Esophagus squamous epithelium (tissue), 5 donors: ENCODE measurements around the gene PTPRT. TPM values are rescaled to one million over a fixed set of nuclear protein-coding genes. Genes with fewer than 3 reads are reported as not detected.
A peak's percentile ranks its signal among the peaks of the same experiment; 100 is the strongest.

ENCODE experiments used
- DNase-seq: peaks from one replicate; lab custom pipeline; 2025; lab: John Stamatoyannopoulos, UW
- H3K27ac ChIP-seq, 4 donors: fragments of 200-600 bp; sonication (generic); one replicate each; pipeline ENCODE4 v1.5.1; 2016 to 2019; ENCODE audit warnings: mild to moderate bottlenecking in 1 of 4
- H3K27me3 ChIP-seq, 4 donors: fragments of 200-600 bp; sonication (generic); 1 replicate in 3 of 4; 2 replicates in 1 of 4; pipeline versions ENCODE4 v1.5.1 to v1.6.0; 2017 to 2021; ENCODE audit warnings: antibody characterized with exemption in 1 of 4
- H3K36me3 ChIP-seq, 3 donors: fragments of 200-600 bp; sonication (generic); one replicate each; pipeline ENCODE4 v1.5.1; 2016 to 2019
- H3K4me1 ChIP-seq, 3 donors: fragments of 200-600 bp; sonication (generic); one replicate each; pipeline ENCODE4 v1.5.1; 2017 to 2019
- H3K4me3 ChIP-seq, 4 donors: fragments of 200-600 bp; sonication (generic); 1 replicate in 3 of 4; 2 replicates in 1 of 4; pipeline ENCODE4 v1.5.1; 2016 to 2019; ENCODE audit warnings: mild to moderate bottlenecking in 2 of 4, moderate library complexity in 1 of 4
- H3K9me3 ChIP-seq, 3 donors: fragments of 200-600 bp; sonication (generic); one replicate each; pipeline ENCODE4 v1.5.1; 2016 to 2019
- POLR2A ChIP-seq, 4 donors: fragments of 450-650 bp; IDR thresholded peaks; one replicate each; pipeline ENCODE4 v1.6.1; 2017; ENCODE audit warnings: antibody characterized with exemption in 4 of 4, mild to moderate bottlenecking in 4 of 4, moderate library complexity in 3 of 4
- WGBS, 2 donors: methylation state at CpG; one replicate each; pipeline ENCODE4 v1.1.5; 2018; 5-methylcytosine and 5-hydroxymethylcytosine counted together
- intact Hi-C: fragments of 100-400 bp; cut with DNase I; formaldehyde crosslinking; loops from one replicate; pipeline ENCODE4 v1.15.0; 2022
- total RNA-seq, 4 donors: library from RNA; depleted of rRNA; stranded (reverse); fragments of >200 nt; gene quantifications; one replicate each; pipeline ENCODE4 v1.1.0, GENCODE V29; 2016
- TF ChIP-seq, protein P1 (sequence below), 6 experiments: fragments of 450-650 bp in 4 of 6; fragments of 200-600 bp in 2 of 6; sonication (generic) in 2 of 6; IDR thresholded peaks; one replicate each; pipeline ENCODE4 v1.5.1; 2016 to 2019; ENCODE audit warnings: antibody characterized with exemption in 6 of 6, mild to moderate bottlenecking in 4 of 6, moderate library complexity in 4 of 6
- donor health status: DM: yes; HTN: yes; CAD: no.

Gene PTPRT
- total RNA-seq, 4 donors from 2014 or later, result under 0.01 to 0.06 TPM; not detected in 2

DNA sequence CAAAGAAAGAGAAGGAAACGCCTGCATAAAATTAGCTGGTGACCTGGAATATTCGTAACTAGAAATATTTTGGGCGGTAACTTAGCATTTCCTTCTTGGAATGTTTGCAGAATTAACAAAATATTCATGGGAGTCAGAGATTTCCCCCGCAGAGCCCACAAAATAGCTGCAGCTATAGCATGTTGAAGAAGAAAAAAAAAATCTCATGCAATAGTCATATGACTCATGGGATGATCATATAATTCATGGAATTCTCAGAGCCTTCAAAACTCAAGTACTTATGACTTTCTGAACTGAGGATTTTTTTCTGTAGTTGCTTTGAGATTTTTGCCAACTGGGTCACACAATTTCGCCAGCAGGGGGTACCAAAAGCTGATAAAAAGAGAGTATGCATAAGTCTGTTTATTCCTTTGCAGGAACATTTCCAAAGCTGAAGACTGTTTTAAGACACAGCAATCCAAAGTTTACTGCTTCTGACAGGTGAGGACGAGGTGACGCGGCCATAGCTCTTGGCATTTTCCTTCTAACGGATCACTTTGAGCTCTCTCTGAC, 985.5 kb downstream of the PTPRT start:
- no peak for TF ChIP-seq POLR2A (IDR thresholded peaks at IDR 0.05)
- TF ChIP-seq, protein P1, sequence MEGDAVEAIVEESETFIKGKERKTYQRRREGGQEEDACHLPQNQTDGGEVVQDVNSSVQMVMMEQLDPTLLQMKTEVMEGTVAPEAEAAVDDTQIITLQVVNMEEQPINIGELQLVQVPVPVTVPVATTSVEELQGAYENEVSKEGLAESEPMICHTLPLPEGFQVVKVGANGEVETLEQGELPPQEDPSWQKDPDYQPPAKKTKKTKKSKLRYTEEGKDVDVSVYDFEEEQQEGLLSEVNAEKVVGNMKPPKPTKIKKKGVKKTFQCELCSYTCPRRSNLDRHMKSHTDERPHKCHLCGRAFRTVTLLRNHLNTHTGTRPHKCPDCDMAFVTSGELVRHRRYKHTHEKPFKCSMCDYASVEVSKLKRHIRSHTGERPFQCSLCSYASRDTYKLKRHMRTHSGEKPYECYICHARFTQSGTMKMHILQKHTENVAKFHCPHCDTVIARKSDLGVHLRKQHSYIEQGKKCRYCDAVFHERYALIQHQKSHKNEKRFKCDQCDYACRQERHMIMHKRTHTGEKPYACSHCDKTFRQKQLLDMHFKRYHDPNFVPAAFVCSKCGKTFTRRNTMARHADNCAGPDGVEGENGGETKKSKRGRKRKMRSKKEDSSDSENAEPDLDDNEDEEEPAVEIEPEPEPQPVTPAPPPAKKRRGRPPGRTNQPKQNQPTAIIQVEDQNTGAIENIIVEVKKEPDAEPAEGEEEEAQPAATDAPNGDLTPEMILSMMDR (IDR thresholded peaks at IDR 0.05), result peak in 1 of 6 experiments; percentile 36
- Histone ChIP-seq H3K27me3 (no peaks in the 10 kb centered on the region), H3K27ac (no peak overlapping the region), H3K9me3 (no peaks in the 10 kb centered on the region), H3K36me3 (no peaks in the 10 kb centered on the region), H3K4me3 (no peak overlapping the region), H3K4me1 (no peaks in the 10 kb centered on the region)
- WGBS, 2 donors, result 42 to 54% methylated on average over 9 of the region's 9 CpGs
- intact Hi-C loops, result no loop called here
- DNase-seq, result no peak

- no peak for TF ChIP-seq POLR2A (IDR thresholded peaks at IDR 0.05)
- TF ChIP-seq, protein P1 (IDR thresholded peaks at IDR 0.05), result no peak
- Histone ChIP-seq H3K27ac (no peak overlapping the region), H3K36me3 (no peaks in the 10 kb centered on the region), H3K27me3 (no peaks in the 10 kb centered on the region), H3K9me3 (no peaks in the 10 kb centered on the region), H3K4me3 (no peak overlapping the region), H3K4me1 (no peaks in the 10 kb centered on the region)
- intact Hi-C loops, result no loop called here
- no peak for DNase-seq
Measured at GRCh38 chr20:42197599-42197998, 992.1 kb downstream of the PTPRT start.

- Histone ChIP-seq H3K4me1 (peaks cover 0 to 6% (median 0%) of the 10 kb centered on the region in 3 donors), H3K36me3 (no peaks in the 10 kb centered on the region), H3K27me3 (no peaks in the 10 kb centered on the region), H3K27ac (no peak overlapping the region), H3K4me3 (no peak overlapping the region), H3K9me3 (no peaks in the 10 kb centered on the region)
- TF ChIP-seq, protein P1 (IDR thresholded peaks at IDR 0.05), result no peak
- TF ChIP-seq POLR2A (IDR thresholded peaks at IDR 0.05), result no peak
- no peak for DNase-seq
- WGBS, 2 donors, result 57 to 63% methylated on average over 2 of the region's 2 CpGs
- intact Hi-C loops, result no loop called here
Measured at GRCh38 chr20:42193119-42193518, 996.6 kb downstream of the PTPRT start.

DNA sequence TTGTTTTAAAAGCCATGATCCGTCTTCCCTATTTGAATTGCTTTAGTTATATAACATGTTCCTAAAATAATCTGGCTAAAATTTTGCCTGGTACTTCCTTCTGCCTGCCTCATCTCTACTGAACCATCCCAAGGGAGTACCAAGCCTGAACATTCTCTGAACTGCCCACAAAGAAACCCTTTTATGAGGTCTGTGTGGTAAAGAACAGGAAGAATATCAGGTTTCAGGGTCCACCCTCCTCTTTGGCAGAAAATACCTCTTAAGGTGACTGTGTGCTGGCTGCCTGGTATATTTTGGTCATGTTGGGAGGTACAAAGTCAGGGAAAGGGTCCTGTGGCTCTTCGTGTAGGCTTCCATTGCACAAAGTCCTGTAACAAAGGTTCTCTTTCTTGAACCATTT, 997.4 kb downstream of the PTPRT start:
- no peaks in the 10 kb centered on the region for H3K9me3 ChIP-seq
- 27 to 28% methylated on average over 2 of the region's 2 CpGs for WGBS, 2 donors
- H3K27me3 ChIP-seq, result no peaks in the 10 kb centered on the region
- no peaks in the 10 kb centered on the region for H3K36me3 ChIP-seq
- TF ChIP-seq, protein P1 (IDR thresholded peaks at IDR 0.05), result no peak
- TF ChIP-seq POLR2A (IDR thresholded peaks at IDR 0.05), result no peak
- H3K4me1 ChIP-seq, result peaks cover 0 to 6% (median 0%) of the 10 kb centered on the region in 3 donors
- DNase-seq, result no peak
- intact Hi-C loops, result no loop called here
- H3K27ac ChIP-seq, result no peak overlapping the region
- H3K4me3 ChIP-seq, result no peak overlapping the region

DNA sequence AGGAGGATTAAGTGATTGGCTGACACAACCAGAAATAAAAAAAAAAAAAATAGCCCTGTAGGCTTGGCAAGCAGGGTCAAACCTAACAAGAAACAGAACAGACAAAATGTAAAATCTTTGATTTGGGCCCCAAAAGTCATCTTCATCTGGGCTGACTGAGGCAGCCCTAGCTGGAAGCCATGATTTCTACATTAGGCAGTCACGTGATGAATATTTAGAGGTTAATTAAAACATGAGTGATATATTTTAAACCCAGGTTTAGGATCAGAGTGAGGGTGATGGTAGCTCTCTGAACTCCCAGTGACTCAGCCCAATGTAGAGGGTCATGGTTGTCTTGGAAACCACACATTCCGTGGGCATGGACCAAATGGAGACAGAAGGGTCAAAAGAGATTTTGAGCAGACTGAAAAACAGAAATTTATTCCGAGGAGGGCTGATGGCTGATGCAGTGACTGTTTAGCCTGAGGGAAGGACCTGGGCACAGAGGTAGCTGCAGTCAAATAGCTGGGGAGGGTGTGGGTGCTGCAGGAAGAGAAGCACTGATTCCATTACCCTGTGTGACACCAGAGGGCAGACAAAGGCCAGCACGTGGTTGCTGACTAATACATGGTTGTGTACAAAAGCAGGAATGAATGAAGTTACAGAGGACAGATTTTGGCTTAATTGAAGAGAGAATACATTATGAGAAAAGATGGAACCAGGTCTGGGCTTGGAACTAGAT, 998.4 kb downstream of the PTPRT start:
- no peaks in the 10 kb centered on the region for H3K27me3 ChIP-seq
- no peak overlapping the region for H3K27ac ChIP-seq
- H3K36me3 ChIP-seq, result no peaks in the 10 kb centered on the region
- no peak for DNase-seq
- H3K4me1 ChIP-seq, result peaks cover 0 to 6% (median 0%) of the 10 kb centered on the region in 3 donors
- H3K4me3 ChIP-seq, result no peak overlapping the region
- WGBS, 2 donors, result 34 to 37% methylated on average over 4 of the region's 4 CpGs
- no peaks in the 10 kb centered on the region for H3K9me3 ChIP-seq
- intact Hi-C loops, result no loop called here
- TF ChIP-seq, protein P1 (IDR thresholded peaks at IDR 0.05), result no peak
- no peak for TF ChIP-seq POLR2A (IDR thresholded peaks at IDR 0.05)
